HG02981 (cell line): ENCODE results near the gene AP1M1.

ENCODE experiments used
- ATAC-seq: cut with Tn5 transposase; IDR thresholded peaks from one replicate; pipeline ENCODE4 v1.9.1; 2021; ENCODE audit warnings: mild to moderate bottlenecking, moderate library complexity; ENCODE audit not compliant: unreplicated experiment

Gene AP1M1

DNA sequence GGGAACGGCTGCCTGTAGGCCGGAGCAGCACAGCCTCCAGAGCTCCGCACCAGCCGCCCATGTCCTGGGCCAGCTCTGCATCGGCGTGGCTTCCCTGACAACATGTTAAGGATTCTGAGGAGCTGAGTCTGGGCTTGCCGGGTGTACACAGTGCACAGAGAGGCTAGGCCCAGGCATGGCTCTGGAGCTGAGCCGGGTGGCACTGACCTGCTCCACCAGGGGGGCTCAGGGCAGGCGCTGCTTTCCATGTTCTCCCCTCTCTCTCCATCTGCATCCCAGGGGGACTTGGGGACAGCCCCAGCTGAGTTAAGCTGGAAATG is 31.6 kb downstream of the AP1M1 start:
- no peak for ATAC-seq

DNA sequence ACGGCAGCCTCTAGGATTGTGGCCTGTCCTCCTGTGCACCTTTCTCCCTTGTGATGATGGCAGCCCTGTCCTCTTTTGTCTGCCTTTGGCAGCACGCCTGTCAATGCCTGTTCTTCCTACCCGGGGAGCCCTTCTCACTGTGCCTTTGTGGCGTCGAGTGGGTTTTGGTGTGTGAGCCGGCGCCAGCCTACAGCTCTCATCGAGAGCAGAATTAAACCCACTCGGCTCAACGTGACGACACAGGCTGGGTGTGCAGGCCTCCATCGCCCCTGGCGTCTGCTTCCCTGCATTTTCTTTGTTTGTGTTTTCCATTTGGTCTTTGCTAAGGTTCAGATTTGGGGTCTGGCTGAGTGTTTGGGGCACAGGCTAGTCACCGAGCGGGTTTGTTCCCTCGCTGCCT is 34.4 kb downstream of the AP1M1 start:
- no peak for ATAC-seq

DNA sequence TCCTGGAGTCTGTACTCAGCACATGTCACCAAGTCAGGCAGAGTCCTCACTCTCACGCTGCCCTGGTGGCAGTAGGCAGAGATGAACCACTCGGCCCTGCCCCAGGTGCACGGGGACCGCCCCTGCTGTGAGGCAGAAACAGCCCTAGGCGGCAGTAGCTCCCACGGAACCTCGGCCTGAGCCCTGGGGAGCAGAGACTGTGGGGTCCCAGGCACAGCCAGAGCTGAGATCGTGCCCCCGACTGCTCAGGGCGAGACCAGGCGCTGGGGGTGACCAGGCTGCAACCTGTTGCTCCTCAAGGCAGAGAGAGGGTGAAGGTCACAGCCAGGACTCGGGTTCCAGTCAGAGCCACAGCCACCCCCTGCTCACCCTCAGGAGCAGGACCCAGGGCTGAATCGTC is 34.9 kb downstream of the AP1M1 start:
- ATAC-seq, result no peak

DNA sequence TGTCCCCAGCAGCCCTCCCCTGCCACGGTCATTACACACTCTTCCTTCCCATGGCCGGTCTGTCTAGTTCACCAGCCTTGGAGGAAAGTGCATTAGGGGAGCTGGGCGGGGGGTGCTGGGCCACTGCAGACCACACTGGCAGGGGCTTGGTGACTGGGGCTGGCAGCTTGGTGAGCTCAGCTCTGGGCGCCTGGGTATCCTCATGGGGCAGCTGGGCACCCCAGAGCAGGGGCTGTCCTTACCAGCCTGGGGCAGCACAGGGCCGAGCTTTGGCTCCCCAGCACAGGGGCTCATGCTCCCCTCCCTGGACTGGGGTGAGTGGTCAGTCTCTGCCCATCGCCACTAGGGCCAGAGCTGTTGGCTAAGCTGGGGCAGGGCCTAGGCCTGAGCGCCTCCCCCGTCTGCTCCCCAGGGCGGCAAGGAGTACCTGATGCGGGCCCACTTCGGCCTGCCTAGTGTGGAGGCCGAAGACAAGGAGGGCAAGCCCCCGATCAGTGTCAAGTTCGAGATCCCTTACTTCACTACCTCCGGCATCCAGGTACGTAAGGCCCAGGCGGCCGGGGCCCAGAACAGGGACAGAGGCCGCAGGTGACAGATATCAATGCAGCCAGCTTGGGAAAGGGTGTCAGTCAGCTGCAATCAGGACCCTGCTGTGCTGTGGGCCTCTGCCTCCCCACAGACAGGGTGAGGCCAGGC is 35.5 kb downstream of the AP1M1 start:
- ATAC-seq, result no peak

DNA sequence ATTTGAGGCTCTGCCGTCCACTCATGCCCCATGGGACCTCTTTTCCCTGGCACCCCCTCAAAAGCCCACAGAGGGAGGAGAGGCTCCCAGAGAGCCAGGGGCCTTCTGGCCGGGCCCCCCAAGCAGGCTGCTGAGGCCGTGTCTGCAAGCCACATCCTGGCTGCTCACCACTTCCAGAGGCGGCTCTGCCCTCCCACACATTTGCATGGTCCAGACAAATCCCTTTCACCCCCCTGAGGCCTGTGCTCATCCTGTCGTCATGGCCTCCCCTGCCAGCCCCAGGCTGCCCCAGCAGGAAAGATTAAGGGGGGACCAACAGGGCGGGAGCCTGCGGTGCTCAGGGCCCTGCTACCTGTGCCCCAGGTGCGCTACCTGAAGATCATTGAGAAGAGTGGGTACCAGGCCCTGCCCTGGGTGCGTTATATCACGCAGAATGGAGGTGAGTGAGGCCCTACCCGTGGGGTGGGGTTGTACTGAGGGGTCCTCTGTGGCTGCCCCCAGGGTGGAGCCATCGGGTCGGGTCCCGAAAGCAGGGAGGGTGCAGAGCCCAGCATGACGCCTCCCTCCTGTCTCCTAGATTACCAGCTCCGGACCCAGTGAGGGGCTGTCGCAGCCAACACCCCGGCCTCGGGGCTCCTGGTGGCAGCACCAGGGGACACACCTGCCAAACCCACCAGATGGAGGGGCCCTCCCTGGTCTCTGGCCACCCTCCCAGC is 36.3 kb downstream of the AP1M1 start:
- ATAC-seq, result no peak

DNA sequence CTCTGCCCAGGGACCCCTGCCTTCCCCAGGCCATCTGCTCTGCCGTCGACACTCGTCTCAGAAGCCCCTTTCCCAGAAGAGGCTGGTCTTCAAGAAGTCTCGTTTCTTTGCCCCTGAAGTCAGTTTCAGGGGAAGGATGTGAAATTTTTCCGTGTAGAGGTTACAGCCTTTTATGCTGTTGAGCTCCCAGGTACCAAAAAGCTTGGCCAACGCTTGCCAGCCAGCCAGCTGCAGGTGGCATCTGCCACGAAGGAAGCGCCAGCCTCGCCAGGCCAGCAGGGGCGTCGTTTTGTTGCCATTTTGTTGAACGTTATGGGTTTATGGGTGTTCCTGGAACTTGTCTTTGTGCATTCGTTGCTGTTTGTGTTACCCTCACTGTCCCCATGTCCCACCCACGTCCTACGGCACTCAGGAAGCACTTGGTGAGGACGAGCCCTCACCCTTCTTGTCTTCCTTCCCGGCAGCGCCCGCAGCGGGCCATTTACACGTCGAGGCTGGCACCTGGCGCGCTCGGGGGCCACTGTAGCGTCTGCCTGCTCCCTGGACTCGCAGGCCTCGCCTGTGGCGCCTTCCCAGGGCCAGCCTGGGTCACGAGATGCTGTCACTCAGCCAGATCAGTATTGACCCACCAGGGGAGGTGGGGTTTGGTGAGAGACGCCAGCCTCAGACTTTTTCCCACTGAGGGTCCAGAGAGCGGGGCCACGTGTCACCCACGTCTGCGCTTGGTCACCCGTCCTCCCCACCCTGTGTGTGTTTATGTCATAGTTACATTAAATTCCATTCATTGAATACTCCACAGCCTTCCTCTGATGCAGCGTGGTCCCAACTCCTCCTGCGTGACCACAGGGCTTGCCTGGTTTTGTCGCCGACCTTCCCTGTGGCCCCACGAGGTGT is 37.1 kb downstream of the AP1M1 start:
- ATAC-seq, result no peak

DNA sequence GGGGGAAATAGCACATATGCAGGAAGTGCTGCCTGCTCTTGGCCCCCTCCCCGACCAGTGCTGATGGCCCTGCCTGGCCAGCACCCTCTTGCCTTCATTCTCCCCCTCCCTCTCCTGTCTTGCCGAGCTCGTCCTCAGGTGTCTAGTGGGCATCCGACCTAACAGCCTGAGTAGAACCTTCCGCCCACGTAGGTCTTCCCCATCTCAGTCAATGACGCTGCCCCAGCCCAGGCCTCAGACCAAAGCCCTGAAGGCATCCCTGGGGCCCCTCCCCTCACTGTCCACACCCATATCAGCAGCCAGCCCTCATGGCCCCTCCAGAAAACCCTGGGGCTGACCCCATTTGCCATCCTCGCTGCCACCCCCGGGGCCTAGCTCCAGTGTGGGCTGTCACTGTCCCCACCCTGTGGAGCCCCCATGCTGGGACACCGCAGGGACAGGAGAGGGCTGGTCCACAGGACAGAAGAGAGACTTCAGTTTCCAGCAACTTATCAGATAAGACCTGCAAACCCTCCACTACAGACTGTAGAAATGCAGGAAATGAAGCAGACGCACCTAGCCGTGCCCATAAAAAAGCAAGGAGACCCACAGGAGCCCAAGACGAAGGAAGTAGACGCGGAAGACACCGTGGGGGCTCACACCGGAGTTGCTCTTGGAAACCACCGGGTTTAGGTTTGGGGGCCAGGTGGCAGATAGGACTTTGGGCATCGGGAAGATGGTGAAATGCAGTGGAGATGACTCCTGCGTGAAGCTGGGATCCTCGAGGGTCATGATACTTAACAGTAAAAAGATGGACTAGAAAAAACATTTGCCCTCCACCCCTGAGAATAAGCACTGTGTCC is 38.3 kb downstream of the AP1M1 start:
- ATAC-seq, result no peak

DNA sequence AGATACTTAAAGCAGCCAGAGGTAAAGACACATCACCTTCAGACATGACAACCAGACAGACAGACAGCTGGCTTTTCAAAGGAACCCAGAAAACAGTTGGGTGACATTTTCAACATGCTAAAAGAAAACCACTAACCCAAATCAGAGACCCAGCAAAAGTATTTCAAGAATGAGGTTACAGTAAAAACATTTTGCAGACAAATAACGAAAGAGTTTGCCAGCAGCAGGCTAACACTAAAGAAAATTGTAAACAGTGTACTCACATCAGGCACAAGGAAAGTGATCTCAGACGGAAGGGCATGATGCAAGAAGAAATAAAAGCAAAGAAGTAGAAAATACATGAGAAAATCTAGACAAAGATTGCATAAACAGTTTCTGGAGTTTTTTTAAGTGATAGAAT is 46.4 kb downstream of the AP1M1 start:
- ATAC-seq, result no peak

DNA sequence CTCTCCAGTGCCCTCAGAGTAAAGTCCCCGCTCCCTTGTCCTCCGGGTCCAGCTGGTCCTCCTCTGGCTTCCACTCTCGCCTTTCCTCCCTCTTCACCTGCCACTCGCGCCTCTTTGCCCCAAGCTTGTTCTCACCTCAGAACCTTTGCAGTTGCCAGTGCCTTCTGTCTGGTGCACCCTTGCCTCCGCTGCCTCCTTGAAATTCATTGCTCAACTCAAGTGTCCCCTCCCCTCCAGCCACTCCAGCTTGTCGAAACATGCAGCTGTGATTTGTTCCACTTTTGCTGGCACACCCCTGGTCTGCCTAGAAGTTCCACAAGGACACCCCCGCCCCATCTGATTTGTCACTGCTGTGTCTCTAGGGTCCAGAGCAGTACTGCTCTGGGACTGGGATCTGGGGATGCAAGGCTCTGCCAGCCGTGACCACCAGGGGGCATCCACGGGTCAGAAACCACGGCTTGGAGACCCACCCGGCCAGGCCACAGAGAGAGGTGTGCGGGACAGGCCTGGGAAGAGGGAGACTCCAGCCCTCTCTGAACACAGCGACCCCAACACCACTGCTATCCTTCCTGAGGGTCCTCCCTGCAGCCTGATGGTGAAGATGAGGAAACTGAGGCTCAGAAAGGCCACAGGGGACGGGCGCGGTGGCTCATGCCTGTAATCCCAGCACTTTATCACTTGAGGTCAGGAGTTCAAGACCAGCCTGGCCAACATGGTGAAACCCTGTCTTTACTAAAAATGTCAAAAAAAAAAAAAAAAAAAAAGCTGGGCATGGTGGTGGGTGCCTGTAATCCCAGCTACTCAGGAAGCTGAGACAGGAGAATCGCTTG is 49.9 kb downstream of the AP1M1 start:
- no peak for ATAC-seq

DNA sequence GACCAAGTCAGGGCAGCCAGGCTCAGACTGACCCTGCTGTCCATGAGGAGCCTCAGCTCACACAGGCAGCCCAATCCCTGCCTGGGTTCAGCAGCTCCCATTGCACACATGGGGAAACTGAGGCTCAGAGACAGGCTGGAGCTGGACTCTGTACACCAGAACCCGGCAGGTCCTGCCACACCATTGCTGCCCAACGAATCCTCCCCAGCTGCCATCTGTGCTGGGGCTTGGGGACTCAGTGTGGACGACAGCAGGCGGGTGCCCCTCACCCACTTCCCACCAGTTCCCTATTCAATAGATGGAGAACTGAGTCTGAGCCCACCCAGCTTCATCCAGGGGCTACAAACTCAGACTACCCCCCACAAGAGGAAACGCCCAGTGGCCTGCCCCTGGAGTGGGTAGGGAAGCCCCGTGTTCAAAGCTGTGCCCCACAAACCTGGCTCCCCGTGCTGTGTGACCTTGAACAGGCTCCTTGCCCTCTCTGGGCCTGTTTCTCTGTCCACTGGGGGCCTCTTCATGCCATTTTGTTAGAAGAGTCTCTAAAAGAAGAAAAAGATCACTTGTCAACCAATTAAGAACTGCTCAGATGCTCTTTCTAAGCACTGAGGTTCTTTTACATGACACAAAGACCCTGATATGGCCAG is 50.8 kb downstream of the AP1M1 start:
- no peak for ATAC-seq

DNA sequence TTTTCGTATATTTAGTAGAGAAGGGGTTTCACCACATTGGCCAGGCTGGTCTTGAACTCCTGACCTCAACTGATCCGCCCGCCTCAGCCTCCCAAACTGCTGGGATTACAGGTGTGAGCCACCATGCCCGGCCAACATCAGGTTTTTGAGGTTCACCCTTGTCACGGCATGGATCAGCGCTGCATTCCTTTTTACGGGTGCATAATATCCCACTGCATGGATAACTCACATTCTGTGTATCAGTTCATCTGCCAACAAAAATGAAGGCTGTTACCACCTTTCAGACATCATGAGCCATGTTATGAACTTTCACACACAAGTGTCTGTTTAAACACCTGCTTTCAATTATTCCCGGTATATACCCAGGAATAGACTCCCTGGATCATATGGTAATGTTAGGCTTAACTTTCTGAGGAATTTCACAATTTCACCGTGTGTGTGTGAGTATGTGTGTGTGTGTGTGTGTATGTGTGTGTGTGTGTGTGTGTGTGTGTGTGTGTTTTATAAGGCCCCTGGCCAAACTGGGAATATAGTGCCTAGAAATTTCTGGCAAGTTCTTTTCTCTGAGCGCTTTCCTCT is 52.2 kb downstream of the AP1M1 start:
- no peak for ATAC-seq

DNA sequence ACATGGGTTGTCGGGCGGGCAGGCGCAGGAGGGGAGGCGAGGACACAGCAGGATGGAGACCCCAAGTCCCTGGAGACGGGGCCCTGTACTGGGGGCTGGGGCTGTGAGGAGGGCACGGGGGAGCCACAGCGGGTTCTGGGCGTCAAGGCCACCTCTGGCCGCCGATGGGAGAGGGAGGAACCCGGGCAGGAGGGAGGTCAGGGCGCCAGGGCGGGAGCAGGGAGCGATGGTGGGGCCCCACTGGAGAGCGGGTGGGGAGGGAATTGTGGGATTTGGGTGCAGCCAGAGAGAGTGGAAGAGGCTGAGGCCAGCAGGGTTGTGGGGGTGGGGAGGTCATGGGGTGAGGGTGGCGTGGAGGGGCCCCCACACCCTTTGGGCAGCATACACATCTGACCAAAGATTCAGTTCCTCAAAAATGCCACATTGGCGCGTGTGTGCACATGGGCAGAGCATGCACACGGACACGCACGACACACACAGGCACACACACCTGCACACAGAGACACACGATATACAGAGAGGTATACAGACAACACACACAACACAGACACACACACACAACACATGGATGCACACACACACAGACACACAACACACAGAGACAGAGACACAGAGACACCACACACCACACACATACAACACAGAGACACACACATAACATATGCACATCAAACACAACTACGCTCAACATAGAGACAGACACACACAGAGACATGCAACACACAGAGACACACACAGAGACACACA is 54.9 kb downstream of the AP1M1 start:
- no peak for ATAC-seq

DNA sequence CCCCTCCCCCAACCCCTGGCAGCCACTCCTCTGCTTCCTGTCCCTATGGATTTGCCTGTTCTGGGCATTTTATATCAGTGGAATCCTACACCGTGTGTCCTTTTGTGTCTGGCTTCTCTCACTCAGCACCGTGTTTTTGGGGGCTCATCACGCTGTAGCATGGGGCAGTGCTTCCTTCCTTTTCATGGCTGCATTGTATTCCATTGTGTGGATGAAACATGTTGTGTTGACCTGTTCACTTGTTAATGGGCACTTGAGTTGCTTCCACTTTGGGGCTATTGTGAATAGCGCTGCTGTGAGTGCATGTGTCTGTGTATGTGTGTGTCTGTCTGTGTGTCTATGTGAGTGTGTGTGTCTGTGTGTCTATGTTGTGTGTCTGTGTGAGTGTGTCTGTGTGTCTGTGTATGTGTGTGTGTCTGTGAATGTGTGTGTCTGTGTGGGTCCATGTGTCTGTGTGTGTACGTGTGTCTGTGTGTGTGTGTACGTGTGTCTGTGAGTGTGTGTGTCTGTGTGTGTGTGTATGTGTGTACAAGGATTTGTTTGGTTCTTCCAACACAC is 57.2 kb downstream of the AP1M1 start:
- no peak for ATAC-seq

DNA sequence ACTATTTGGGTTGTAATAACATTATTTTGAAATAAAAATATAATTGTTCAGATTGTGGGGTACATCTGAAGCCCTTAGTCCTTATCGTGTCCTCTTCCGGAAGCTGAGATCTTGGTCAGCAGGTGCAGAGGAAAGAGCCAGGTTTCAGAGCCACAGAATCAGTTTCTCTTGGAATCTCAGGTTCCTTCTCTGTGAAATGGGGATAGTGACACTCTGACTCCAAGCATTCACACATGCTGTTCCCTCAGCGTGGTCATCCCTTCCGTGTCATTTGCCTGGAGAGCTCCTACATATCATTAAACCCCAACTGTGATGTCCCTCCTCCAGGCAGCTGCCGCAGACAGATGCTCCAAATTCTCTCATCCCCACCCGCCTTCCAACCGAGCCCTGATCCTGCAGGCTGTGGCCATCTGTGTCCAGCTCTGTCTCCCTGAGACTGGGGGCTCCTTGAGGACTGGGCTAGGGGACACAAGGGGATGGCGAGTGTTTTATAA is 59.8 kb downstream of the AP1M1 start:
- ATAC-seq, result no peak

DNA sequence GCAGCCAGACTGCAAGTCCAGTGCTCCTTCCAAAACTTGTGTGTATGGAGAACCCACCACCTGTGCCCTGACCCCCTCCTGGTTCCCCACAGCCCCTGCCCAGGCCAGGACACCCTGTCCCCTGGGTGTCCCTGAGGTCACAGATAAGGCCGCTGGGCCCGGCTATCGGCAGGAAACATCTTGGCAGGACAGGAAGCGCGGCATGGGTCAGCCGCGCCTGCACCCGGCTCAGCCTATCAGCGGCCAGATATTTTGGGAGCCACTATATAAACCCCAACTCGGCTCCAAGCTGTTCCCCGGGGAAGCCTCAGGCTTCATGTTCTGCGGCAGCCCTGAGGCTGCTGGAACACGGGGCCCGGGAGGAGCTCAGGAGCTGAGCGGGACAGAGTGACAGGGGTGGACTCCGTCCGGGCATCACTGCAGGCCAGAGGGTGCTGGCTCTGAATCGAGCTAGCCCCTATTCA is 60.8 kb downstream of the AP1M1 start:
- ATAC-seq, result no peak

DNA sequence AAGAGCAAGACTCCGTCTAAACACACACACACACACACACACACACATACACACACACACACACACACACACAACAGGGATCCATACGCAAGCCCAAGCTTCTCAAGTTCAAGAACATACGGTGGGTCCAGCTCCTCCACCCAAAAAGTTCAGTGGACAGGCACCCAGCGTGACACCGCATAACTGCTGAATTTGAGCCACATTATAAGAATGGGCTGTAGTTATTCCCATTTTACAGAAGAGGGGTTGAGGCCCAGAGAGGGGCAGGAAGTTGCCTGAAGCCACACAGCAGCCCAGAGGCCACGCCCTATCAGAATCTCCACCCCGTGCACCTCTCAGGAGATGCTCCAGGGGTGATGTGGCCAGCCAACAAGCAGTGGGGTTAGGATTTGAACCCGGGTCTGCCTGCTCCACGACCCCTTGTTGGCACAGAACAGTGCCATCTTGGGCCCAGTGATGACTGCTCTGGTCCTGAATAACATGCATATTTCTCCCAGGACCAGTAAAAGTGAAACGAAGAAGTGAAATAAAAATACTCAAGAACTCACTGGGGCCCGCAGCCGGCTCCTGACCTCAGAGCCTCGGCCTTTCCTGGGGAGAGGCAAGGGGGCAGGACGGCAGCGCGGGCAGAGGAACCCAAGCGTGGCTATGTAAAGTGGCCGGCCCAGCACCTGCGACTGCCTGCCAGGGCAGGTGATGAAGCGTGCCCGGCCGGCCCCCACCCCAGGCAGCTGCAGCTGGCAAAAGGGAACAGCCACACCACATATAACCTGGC is 61.9 kb downstream of the AP1M1 start:
- ATAC-seq, result peak; percentile 72

DNA sequence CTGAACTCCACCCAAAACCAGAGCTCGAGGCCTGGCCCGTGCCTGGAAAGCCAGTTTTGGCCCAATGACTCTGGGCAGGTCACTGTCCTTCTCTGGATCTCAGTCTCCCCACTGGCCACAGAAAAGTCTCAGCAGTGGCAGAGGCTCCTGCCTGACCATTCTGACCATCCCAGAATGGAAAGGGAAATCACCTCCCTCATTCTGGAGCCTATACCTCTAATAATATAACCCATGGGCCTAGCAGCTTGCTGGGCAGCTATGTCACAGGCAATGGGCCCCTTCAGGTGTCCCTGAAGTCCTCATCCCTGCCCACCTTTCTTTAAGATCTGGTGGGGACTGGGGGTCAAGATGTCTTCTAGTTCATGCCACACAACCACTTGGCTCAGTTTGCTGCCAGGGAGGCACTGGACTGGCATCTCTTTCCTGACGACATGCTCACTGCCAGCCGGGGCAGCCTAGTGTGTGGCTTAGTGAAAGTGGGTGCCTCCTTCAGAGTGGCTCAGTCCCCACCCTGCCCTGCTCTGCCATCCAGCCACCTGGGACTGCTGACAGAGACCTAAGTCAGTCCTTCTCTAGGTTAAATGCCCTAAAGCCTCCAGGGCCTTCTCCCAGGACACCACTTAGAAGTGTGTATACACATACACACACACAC is 62.6 kb downstream of the AP1M1 start:
- no peak for ATAC-seq
